BE2C (cell line): ENCODE results near the gene MISP3. TPM values are rescaled to one million over a fixed set of nuclear protein-coding genes. Genes with fewer than 3 reads are reported as not detected.
A peak's percentile ranks its signal among the peaks of the same experiment; 100 is the strongest.
"Not testable (repeated sequence)": the region's sequence is repeated elsewhere in the genome, so short reads cannot be mapped to it uniquely, and the experiment has no call there.

Experiments used
- DNase-seq: peaks from one replicate; pipeline ENCODE4 v3.0.0-alpha.2; 2020
- H3K27me3 ChIP-seq: fragments of 250-450 bp; sonication (Bioruptor Pico); 2 replicates; pipeline ENCODE4 v1.5.1; 2020; ENCODE audit warnings: mild to moderate bottlenecking
- H3K36me3 ChIP-seq: fragments of 250-450 bp; sonication (Bioruptor Pico); 2 replicates; pipeline ENCODE4 v1.5.1; 2020; ENCODE audit warnings: mild to moderate bottlenecking
- H3K4me1 ChIP-seq: fragments of 250-450 bp; sonication (Bioruptor Pico); 2 replicates; pipeline ENCODE4 v1.5.1; 2020
- H3K4me3 ChIP-seq: 2 replicates; pipeline ENCODE4 v1.5.1; 2011; ENCODE audit warnings: low read depth, low read length
- H3K9me3 ChIP-seq: fragments of 250-450 bp; sonication (Bioruptor Pico); 2 replicates; pipeline ENCODE4 v1.5.1; 2020
- polyA plus RNA-seq: library from polyadenylated mRNA; unstranded; fragments of >200 nt; gene quantifications from one replicate; pipeline ENCODE4 v1.2.1, GENCODE V29; 2012; ENCODE audit warnings: low read depth, missing spikeins; ENCODE audit not compliant: insufficient read length, insufficient read depth
- TF ChIP-seq, protein P1 (sequence below): IDR thresholded peaks from 2 replicates; pipeline ENCODE4 v1.5.1; 2012; ENCODE audit warnings: mild to moderate bottlenecking, low read depth, low read length

The MISP3 gene
- polyA plus RNA-seq: 10.5 TPM

DNA sequence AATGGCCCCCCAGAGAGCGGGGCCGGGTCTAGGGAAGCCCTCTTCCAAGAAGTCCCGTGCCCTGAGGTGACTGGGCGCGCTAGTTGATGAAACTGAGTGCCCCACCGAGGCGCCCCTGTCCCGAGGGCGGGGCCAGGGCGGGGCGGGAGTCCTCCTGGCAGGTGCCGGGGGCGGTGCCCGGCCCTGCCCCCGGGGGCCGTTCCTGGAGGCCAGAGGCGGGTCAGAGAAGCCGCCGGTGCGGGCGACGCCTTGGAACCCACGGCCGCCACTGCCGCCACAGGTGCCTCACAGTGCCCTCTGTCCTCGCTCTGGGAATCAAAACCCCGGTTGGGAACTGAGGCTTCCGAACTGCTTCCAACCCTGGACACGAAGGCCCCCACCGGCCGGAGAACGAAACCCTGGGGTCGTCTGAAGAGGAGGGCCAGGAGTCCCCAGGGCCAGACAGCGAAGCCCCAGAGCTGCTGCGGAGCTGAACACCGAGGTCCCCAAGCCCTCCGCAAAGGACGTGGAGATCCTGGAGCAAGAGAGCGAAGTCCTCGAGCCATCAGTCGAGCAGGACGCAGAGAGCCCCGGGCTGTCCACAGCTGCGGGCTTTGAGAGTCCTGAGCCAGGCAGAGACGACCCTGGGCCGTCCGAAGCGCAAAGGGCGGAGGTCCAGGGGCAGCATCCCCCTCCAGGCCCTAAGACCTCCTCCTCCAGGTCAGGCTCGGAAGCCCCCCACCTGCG, at the start of gene MISP3:
Gene MISP3 (plus strand): TSS at position 252 of the 726 bp plus-strand sequence. CDS start 524 bp downstream, outside the sequence.
- Histone ChIP-seq H3K36me3 (no peaks in the 10 kb centered on the region), H3K9me3 (no peaks in the 10 kb centered on the region), H3K4me1 (no peaks in the 10 kb centered on the region; the same call in none of the 2 replicates), H3K4me3 (peak within 1 kb of the TSS; percentile 63), H3K27me3 (peaks cover 21% of the 10 kb centered on the region)
- DNase-seq: peak; percentile 47
- TF ChIP-seq, protein P1, sequence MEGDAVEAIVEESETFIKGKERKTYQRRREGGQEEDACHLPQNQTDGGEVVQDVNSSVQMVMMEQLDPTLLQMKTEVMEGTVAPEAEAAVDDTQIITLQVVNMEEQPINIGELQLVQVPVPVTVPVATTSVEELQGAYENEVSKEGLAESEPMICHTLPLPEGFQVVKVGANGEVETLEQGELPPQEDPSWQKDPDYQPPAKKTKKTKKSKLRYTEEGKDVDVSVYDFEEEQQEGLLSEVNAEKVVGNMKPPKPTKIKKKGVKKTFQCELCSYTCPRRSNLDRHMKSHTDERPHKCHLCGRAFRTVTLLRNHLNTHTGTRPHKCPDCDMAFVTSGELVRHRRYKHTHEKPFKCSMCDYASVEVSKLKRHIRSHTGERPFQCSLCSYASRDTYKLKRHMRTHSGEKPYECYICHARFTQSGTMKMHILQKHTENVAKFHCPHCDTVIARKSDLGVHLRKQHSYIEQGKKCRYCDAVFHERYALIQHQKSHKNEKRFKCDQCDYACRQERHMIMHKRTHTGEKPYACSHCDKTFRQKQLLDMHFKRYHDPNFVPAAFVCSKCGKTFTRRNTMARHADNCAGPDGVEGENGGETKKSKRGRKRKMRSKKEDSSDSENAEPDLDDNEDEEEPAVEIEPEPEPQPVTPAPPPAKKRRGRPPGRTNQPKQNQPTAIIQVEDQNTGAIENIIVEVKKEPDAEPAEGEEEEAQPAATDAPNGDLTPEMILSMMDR: no peak

- TF ChIP-seq, protein P1: peak; percentile 66
Measured at GRCh38 chr19:14023404-14024235, 49.0 kb upstream of the MISP3 start.

GRCh38 chr19:14026652-14027192, 45.9 kb upstream of the MISP3 start:
- H3K4me1 ChIP-seq, H3K36me3 ChIP-seq, DNase-seq, H3K27me3 ChIP-seq, H3K4me3 ChIP-seq, H3K9me3 ChIP-seq: not testable (repeated sequence)

More at GRCh38 chr19:14023404-14024235, 49.0 kb upstream of the MISP3 start:
- Histone ChIP-seq H3K4me1 (peaks cover 4% of the 10 kb centered on the region; the same call in 1 of the 2 replicates), H3K4me3 (no peak overlapping the region), H3K36me3 (no peaks in the 10 kb centered on the region), H3K9me3 (no peaks in the 10 kb centered on the region), H3K27me3 (no peaks in the 10 kb centered on the region)
- DNase-seq: peak; percentile 68

DNA sequence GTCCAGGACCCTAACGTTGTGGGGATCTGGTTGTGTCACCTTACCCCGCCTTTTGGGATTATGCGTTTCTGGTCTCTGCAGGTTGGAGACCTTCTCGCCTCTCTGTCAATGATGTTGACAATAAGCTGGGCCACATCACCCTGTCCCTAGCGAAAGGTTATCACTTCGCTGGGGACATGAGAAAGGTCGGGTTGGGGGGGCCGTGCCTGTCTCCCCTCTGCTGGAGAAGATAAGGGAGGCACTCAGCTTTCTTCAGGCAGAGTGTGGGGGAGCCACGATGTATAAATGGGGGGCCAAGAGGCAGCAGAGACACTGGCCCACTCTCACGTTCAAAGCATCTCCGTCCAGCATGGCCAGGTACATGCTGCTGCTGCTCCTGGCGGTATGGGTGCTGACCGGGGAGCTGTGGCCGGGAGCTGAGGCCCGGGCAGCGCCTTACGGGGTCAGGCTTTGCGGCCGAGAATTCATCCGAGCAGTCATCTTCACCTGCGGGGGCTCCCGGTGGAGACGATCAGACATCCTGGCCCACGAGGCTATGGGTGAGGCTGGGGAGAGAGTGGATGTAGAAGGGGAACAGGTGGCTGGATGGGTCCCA, 44.6 kb upstream of the MISP3 start, which contains the start of gene RLN3:
Gene RLN3 (plus strand): TSS at position 293 of the 595 bp plus-strand sequence. CDS start 57 bp downstream, at position 350.
- Histone ChIP-seq H3K4me3 (no peak within 1 kb of the TSS), H3K9me3 (no peaks in the 10 kb centered on the region), H3K4me1 (peaks cover 4% of the 10 kb centered on the region; the same call in 1 of the 2 replicates), H3K27me3 (no peaks in the 10 kb centered on the region), H3K36me3 (no peaks in the 10 kb centered on the region)
- TF ChIP-seq, protein P1: no peak
- DNase-seq: no peak

DNA sequence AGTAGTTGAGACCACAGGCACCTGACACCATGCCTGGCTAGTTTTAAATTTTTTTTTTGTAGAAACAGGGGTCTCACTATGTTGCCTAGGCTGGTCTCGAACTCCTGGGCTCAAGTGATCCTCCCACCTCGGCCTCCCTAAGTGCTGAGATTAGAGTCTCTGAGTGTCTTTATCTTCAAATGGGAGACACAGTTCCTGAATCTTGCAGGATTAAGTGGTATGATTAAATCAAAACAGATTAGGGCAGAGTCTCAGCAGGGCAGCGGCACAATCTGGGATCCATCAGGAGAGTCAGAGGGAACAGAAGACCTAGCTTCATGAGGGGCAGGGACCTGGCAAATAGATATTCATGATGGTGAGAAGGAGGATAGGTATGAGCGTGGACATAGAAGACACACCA, 43.7 kb upstream of the MISP3 start:
- no peaks in the 10 kb centered on the region; the same call in 1 of the 2 replicates for H3K4me1 ChIP-seq
- DNase-seq: no peak

More for the DNA sequence above, 43.7 kb upstream of the MISP3 start:
- no peaks in the 10 kb centered on the region for H3K27me3 ChIP-seq
- TF ChIP-seq, protein P1: no peak
- no peaks in the 10 kb centered on the region for H3K36me3 ChIP-seq
- no peaks in the 10 kb centered on the region for H3K9me3 ChIP-seq
- no peak overlapping the region for H3K4me3 ChIP-seq
